ENCODE data around the gene CADM3. TPM values are rescaled to one million over a fixed set of nuclear protein-coding genes. Genes with fewer than 3 reads are reported as not detected.

Gene CADM3
- polyA plus RNA-seq, 3 donors = not detected

- peaks cover 6 to 13% of the 10 kb centered on the region in 2 donors for H3K4me1 ChIP-seq (ENCODE audit: control insufficient read depth in 1 of 2, insufficient read depth in 2 of 2, low read length in 2 of 2)
- peaks cover 52% of the 10 kb centered on the region in 2 donors for H3K27me3 ChIP-seq (ENCODE audit: control insufficient read depth in 2 of 2, insufficient read depth in 2 of 2, low read length in 2 of 2)
- H4K20me1 ChIP-seq (ENCODE audit: insufficient read depth, low read length) = no peaks in the 10 kb centered on the region
- H3K4me3 Mint-ChIP-seq = no peak overlapping the region
- H3K9ac ChIP-seq (ENCODE audit: insufficient read depth, low read length, poor library complexity, severe bottlenecking) = no peak overlapping the region
- intact Hi-C loops (cut with micrococcal nuclease) = no loop called here
- peaks cover 0 to 7% (median 0%) of the 10 kb centered on the region in 7 donors for H3K9me3 Mint-ChIP-seq
- no CpG with 5 or more reads among the region's 2 CpGs for WGBS (ENCODE audit: insufficient coverage)
- H3K27ac ChIP-seq (ENCODE audit: low read depth in 1 of 2, low read length in 2 of 2) = no peak overlapping the region
- no peaks in the 10 kb centered on the region for H3K36me3 Mint-ChIP-seq
- no peak overlapping the region for H3K4me3 ChIP-seq (replicated peaks in 1 of 3; ENCODE audit: low read depth in 2 of 3, low read length in 3 of 3)
- H2AFZ ChIP-seq (ENCODE audit: insufficient read depth, low read depth, low read length, poor library complexity, severe bottlenecking) = no peak overlapping the region
- no peak for TF ChIP-seq CTCF (IDR thresholded peaks at IDR 0.05)
- no peaks in the 10 kb centered on the region for H3K9me3 ChIP-seq (replicated peaks in 1 of 2; ENCODE audit: control insufficient read depth in 1 of 2, insufficient read depth in 1 of 2, low read length in 2 of 2)
- H3K4me1 Mint-ChIP-seq = peaks cover 14% of the 10 kb centered on the region
- DNase-seq = no peak
- H3K27me3 Mint-ChIP-seq (ENCODE audit: low read depth in 3 of 3) = peaks cover 43 to 53% (median 44%) of the 10 kb centered on the region in 3 donors
- no peaks in the 10 kb centered on the region for H3K36me3 ChIP-seq (replicated peaks in 1 of 2; ENCODE audit: control insufficient read depth in 1 of 2, insufficient read depth in 2 of 2, low read length in 2 of 2)
- H3K27ac Mint-ChIP-seq = no peak overlapping the region
- H3K79me2 ChIP-seq (ENCODE audit: insufficient read depth, low read length) = no peaks in the 10 kb centered on the region
- H3K4me2 ChIP-seq (replicated peaks; ENCODE audit: extremely low read depth, low read length, poor library complexity, severe bottlenecking) = no peak overlapping the region
Observed at GRCh38 chr1:159190441-159190840, 19.0 kb downstream of the CADM3 start.

- Mint-ChIP-seq H3K4me3 (no peak overlapping the region), H3K4me1 (peaks cover 19% of the 10 kb centered on the region), H3K27me3 (ENCODE audit: low read depth in 3 of 3) (peaks cover 6 to 12% (median 12%) of the 10 kb centered on the region in 3 donors), H3K9me3 (peaks cover 0 to 2% (median 0%) of the 10 kb centered on the region in 7 donors), H3K27ac (no peak overlapping the region), H3K36me3 (no peaks in the 10 kb centered on the region)
- intact Hi-C loops (cut with micrococcal nuclease) = loop anchor here (5.0 kb wide), 1 partner anchor 34 kb away; no protein-coding TSS in a partner anchor
- Histone ChIP-seq H3K27me3 (ENCODE audit: control insufficient read depth in 2 of 2, insufficient read depth in 2 of 2, low read length in 2 of 2) (no peaks in the 10 kb centered on the region), H3K4me3 (replicated peaks in 1 of 3; ENCODE audit: low read depth in 2 of 3, low read length in 3 of 3) (no peak overlapping the region), H3K9ac (ENCODE audit: insufficient read depth, low read length, poor library complexity, severe bottlenecking) (no peak overlapping the region), H2AFZ (ENCODE audit: insufficient read depth, low read depth, low read length, poor library complexity, severe bottlenecking) (no peak overlapping the region), H3K4me1 (ENCODE audit: control insufficient read depth in 1 of 2, insufficient read depth in 2 of 2, low read length in 2 of 2) (peaks cover 6 to 10% of the 10 kb centered on the region in 2 donors), H3K4me2 (replicated peaks; ENCODE audit: extremely low read depth, low read length, poor library complexity, severe bottlenecking) (no peak overlapping the region), H3K9me3 (replicated peaks in 1 of 2; ENCODE audit: control insufficient read depth in 1 of 2, insufficient read depth in 1 of 2, low read length in 2 of 2) (no peaks in the 10 kb centered on the region), H3K79me2 (ENCODE audit: insufficient read depth, low read length) (no peaks in the 10 kb centered on the region), H3K27ac (ENCODE audit: low read depth in 1 of 2, low read length in 2 of 2) (no peak overlapping the region), H3K36me3 (replicated peaks in 1 of 2; ENCODE audit: control insufficient read depth in 1 of 2, insufficient read depth in 2 of 2, low read length in 2 of 2) (no peaks in the 10 kb centered on the region), H4K20me1 (ENCODE audit: insufficient read depth, low read length) (no peaks in the 10 kb centered on the region)
- 100% methylated on average over 1 of the region's 5 CpGs for WGBS (ENCODE audit: insufficient coverage)
- TF ChIP-seq CTCF (IDR thresholded peaks at IDR 0.05) = no peak
- no peak for DNase-seq
Observed at GRCh38 chr1:159196543-159196942, 25.1 kb downstream of the CADM3 start.
